ENCODE results near the gene ATP12A.
A peak's percentile ranks its signal among the peaks of the same experiment; 100 is the strongest.

The ATP12A gene

GRCh38 chr13:24741016-24741662 lies 60.9 kb downstream of the ATP12A start:
- Histone ChIP-seq H3K4me3 (no peak overlapping the region), H3K27ac (no peak overlapping the region)
- TF ChIP-seq, protein P1, sequence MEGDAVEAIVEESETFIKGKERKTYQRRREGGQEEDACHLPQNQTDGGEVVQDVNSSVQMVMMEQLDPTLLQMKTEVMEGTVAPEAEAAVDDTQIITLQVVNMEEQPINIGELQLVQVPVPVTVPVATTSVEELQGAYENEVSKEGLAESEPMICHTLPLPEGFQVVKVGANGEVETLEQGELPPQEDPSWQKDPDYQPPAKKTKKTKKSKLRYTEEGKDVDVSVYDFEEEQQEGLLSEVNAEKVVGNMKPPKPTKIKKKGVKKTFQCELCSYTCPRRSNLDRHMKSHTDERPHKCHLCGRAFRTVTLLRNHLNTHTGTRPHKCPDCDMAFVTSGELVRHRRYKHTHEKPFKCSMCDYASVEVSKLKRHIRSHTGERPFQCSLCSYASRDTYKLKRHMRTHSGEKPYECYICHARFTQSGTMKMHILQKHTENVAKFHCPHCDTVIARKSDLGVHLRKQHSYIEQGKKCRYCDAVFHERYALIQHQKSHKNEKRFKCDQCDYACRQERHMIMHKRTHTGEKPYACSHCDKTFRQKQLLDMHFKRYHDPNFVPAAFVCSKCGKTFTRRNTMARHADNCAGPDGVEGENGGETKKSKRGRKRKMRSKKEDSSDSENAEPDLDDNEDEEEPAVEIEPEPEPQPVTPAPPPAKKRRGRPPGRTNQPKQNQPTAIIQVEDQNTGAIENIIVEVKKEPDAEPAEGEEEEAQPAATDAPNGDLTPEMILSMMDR (IDR thresholded peaks at IDR 0.05): no peak
- DNase-seq (ENCODE audit: low spot score): no peak

DNA sequence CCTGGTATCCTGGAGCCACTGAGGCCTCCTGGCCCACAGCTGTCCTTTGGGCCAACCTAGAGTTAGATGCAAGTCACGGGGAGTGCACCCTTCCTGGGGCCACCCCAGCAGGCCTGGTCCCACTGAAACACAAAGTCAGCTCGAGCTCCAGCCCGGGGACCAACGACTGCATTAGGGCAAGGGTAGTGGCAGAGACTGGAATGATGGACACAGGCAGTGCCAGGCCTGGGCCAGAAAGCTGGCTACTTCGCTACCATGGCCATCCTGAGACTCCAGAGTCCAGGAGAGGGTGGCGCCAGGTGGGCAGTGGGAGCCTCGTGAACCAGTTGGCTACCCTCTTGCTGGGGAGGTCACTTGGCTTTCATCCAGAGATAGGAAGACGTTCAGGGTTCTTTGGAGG lies 61.6 kb downstream of the ATP12A start:
- TF ChIP-seq, protein P1 (IDR thresholded peaks at IDR 0.05): no peak
- H3K4me3 ChIP-seq: no peak overlapping the region
- no peak for DNase-seq (ENCODE audit: low spot score)
- H3K27ac ChIP-seq: no peak overlapping the region

- Histone ChIP-seq H3K27ac (no peak overlapping the region), H3K4me3 (no peak overlapping the region)
- TF ChIP-seq, protein P1 (IDR thresholded peaks at IDR 0.05): no peak
- no peak for DNase-seq (ENCODE audit: low spot score)
Measured at GRCh38 chr13:24742294-24742693, 62.1 kb downstream of the ATP12A start.

GRCh38 chr13:24742977-24743376 lies 62.8 kb downstream of the ATP12A start:
- no peak for DNase-seq (ENCODE audit: low spot score)
- Histone ChIP-seq H3K27ac (no peak overlapping the region), H3K4me3 (no peak overlapping the region)
- TF ChIP-seq, protein P1 (IDR thresholded peaks at IDR 0.05): no peak

DNA sequence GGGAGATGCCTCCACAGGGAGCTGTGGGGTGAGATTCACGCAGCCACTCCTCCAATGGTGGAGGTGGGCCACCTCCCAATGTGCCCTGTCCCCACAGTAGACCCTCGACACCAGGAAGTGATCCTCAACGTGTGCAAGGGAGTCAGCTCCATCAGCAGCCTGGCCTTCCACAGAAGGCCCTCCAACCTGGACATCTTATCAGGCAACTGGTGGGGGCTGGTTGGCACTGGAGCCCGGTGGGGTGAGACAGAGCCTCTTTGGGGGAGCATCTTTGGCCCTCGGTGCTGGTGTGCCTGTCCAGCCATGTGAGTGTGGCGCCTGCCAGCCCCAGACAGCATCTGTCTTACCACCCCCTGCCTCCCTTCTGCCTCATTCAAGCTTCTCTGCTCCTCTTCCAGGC lies 64.0 kb downstream of the ATP12A start:
- no peak overlapping the region for H3K27ac ChIP-seq
- no peak for DNase-seq (ENCODE audit: low spot score)
- H3K4me3 ChIP-seq: no peak overlapping the region
- TF ChIP-seq, protein P1 (IDR thresholded peaks at IDR 0.05): no peak

DNA sequence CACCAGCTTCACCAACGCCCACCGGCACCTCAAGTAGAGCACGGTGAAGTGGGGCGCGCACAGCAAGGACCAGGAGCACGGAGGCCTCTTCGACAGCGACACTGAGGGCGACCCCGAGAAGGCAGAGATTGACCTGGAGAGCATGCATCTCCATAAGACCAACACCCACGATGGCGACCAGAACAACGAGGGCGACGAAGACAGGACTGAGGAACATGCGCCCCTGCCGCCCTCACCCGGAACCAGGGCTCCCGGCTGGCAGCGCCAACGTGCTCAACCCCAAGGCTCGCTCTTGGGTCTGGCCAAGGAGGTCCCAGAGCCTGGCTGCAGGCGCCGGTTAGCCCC lies 65.3 kb downstream of the ATP12A start:
- Histone ChIP-seq H3K27ac (no peak overlapping the region), H3K4me3 (no peak overlapping the region)
- TF ChIP-seq, protein P1 (IDR thresholded peaks at IDR 0.05): no peak
- no peak for DNase-seq (ENCODE audit: low spot score)

GRCh38 chr13:24745861-24746617 lies 65.8 kb downstream of the ATP12A start:
- TF ChIP-seq, protein P1 (IDR thresholded peaks at IDR 0.05): no peak
- H3K27ac ChIP-seq: no peak overlapping the region
- H3K4me3 ChIP-seq: peak overlapping the region; percentile 63
- DNase-seq (ENCODE audit: low spot score): no peak

Measured in coronary artery (tissue), 2 donors.